Hepatocyte (in vitro differentiated cells): ENCODE measurements around the gene LMBR1L. TPM values are rescaled to one million over a fixed set of nuclear protein-coding genes. Genes with fewer than 3 reads are reported as not detected.

ENCODE experiments used
- DNase-seq: peaks from one replicate; pipeline ENCODE4 v3.0.0-alpha.2; 2016; ENCODE audit warnings: low spot score
- H2AFZ ChIP-seq: fragments of 200-600 bp; sonication (generic); 2 replicates; pipeline ENCODE4 v1.6.0; 2016; ENCODE audit warnings: antibody characterized with exemption, mild to moderate bottlenecking
- H3K27ac ChIP-seq: fragments of 200-600 bp; sonication (generic); 2 replicates; pipeline ENCODE4 v1.5.1; 2016; ENCODE audit warnings: mild to moderate bottlenecking
- H3K27me3 ChIP-seq: fragments of 200-600 bp; sonication (generic); 2 replicates; pipeline ENCODE4 v1.6.1; 2016
- H3K36me3 ChIP-seq: fragments of 200-600 bp; sonication (generic); replicated peaks from 2 replicates; pipeline ENCODE4 v1.5.1; 2016; ENCODE audit warnings: low read depth; ENCODE audit not compliant: insufficient read depth
- H3K4me1 ChIP-seq: fragments of 200-600 bp; sonication (generic); 2 replicates; pipeline ENCODE4 v1.5.1; 2016; ENCODE audit warnings: mild to moderate bottlenecking, moderate library complexity; ENCODE audit not compliant: insufficient read depth
- H3K4me2 ChIP-seq: fragments of 200-600 bp; sonication (generic); 2 replicates; pipeline ENCODE4 v1.6.0; 2016
- H3K4me3 ChIP-seq: fragments of 200-600 bp; sonication (generic); 2 replicates; pipeline ENCODE4 v1.5.1; 2016; ENCODE audit warnings: mild to moderate bottlenecking
- H3K79me2 ChIP-seq: fragments of 200-600 bp; sonication (generic); 2 replicates; pipeline ENCODE4 v1.6.0; 2017; ENCODE audit warnings: mild to moderate bottlenecking
- H3K9me2 ChIP-seq: fragments of 200-600 bp; sonication (generic); replicated peaks from 2 replicates; pipeline ENCODE4 v1.6.0; 2017; ENCODE audit warnings: mild to moderate bottlenecking; ENCODE audit not compliant: insufficient read depth
- H3K9me3 ChIP-seq: fragments of 200-600 bp; sonication (generic); 2 replicates; pipeline ENCODE4 v1.5.1; 2016; ENCODE audit warnings: low read depth, mild to moderate bottlenecking
- H4K20me1 ChIP-seq: fragments of 200-600 bp; sonication (generic); 2 replicates; pipeline ENCODE4 v1.6.0; 2016; ENCODE audit warnings: mild to moderate bottlenecking; ENCODE audit not compliant: insufficient read depth, poor library complexity, severe bottlenecking
- EZH2 ChIP-seq: fragments of 200-600 bp; sonication (generic); IDR thresholded peaks from 2 replicates; pipeline ENCODE4 v1.6.1; 2016; ENCODE audit warnings: antibody characterized with exemption, mild to moderate bottlenecking, borderline replicate concordance
- EZH2phosphoT487 ChIP-seq: fragments of 200-600 bp; sonication (generic); IDR thresholded peaks from one replicate; pipeline ENCODE4 v1.6.1; 2018; ENCODE audit warnings: antibody characterized with exemption, mild to moderate bottlenecking, low read depth, moderate library complexity; ENCODE audit not compliant: unreplicated experiment, severe bottlenecking
- WGBS: methylation state at CpG from one replicate; pipeline ENCODE4 v1.1.6; 2016; ENCODE audit warnings: low lambda C conversion rate; ENCODE audit errors: missing lambda C conversion rate; 5-methylcytosine and 5-hydroxymethylcytosine counted together
- polyA plus RNA-seq: library from polyadenylated mRNA; unstranded; fragments of >200 nt; fragmentation: Nextera tagmentation; extraction: Ambion mirVana; gene quantifications from 2 replicates; pipeline ENCODE4 v1.2.1, GENCODE V29; 2016
- total RNA-seq: library from RNA; depleted of rRNA; stranded (reverse); fragments of >200 nt; gene quantifications from 2 replicates; pipeline ENCODE4 v1.2.3, GENCODE V29; 2014
- TF ChIP-seq, protein P1 (sequence below): fragments of 200-600 bp; sonication (generic); IDR thresholded peaks from 2 replicates; pipeline ENCODE4 v1.5.1; 2016; ENCODE audit warnings: antibody characterized with exemption, mild to moderate bottlenecking; ENCODE audit not compliant: poor library complexity

Gene LMBR1L
- total and polyA plus RNA-seq, 2 experiments from 2014 or later = 33.3 to 74.1 TPM

- Histone ChIP-seq H3K36me3 (no peaks in the 10 kb centered on the region), H3K4me3 (peak overlapping the region; percentile 45), H2AFZ (no peak overlapping the region), H3K4me2 (peak overlapping the region; percentile 95), H3K79me2 (peaks cover 50% of the 10 kb centered on the region), H4K20me1 (peaks cover 36% of the 10 kb centered on the region), H3K9me3 (no peaks in the 10 kb centered on the region), H3K9me2 (no peaks in the 10 kb centered on the region), H3K27ac (peak overlapping the region; percentile 95), H3K4me1 (peaks cover 18% of the 10 kb centered on the region), H3K27me3 (no peaks in the 10 kb centered on the region)
- DNase-seq = peak; percentile 73
- no peak for TF ChIP-seq EZH2
- TF ChIP-seq EZH2phosphoT487 = no peak
- TF ChIP-seq, protein P1, sequence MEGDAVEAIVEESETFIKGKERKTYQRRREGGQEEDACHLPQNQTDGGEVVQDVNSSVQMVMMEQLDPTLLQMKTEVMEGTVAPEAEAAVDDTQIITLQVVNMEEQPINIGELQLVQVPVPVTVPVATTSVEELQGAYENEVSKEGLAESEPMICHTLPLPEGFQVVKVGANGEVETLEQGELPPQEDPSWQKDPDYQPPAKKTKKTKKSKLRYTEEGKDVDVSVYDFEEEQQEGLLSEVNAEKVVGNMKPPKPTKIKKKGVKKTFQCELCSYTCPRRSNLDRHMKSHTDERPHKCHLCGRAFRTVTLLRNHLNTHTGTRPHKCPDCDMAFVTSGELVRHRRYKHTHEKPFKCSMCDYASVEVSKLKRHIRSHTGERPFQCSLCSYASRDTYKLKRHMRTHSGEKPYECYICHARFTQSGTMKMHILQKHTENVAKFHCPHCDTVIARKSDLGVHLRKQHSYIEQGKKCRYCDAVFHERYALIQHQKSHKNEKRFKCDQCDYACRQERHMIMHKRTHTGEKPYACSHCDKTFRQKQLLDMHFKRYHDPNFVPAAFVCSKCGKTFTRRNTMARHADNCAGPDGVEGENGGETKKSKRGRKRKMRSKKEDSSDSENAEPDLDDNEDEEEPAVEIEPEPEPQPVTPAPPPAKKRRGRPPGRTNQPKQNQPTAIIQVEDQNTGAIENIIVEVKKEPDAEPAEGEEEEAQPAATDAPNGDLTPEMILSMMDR = no peak
- 21% methylated on average over 4 of the region's 4 CpGs for WGBS
Measured at GRCh38 chr12:49108958-49109404, 1.7 kb downstream of the LMBR1L start.

- WGBS = 85% methylated on average over 9 of the region's 9 CpGs
- Histone ChIP-seq H2AFZ (no peak overlapping the region), H3K79me2 (peaks cover 50% of the 10 kb centered on the region), H3K4me3 (no peak overlapping the region), H3K4me2 (no peak overlapping the region), H3K4me1 (peaks cover 18% of the 10 kb centered on the region), H4K20me1 (peaks cover 36% of the 10 kb centered on the region), H3K27me3 (no peaks in the 10 kb centered on the region), H3K9me3 (no peaks in the 10 kb centered on the region), H3K27ac (peak overlapping the region; percentile 55), H3K36me3 (no peaks in the 10 kb centered on the region), H3K9me2 (no peaks in the 10 kb centered on the region)
- TF ChIP-seq, protein P1 = no peak
- no peak for TF ChIP-seq EZH2phosphoT487
- no peak for TF ChIP-seq EZH2
- DNase-seq = no peak
Measured at GRCh38 chr12:49105504-49106084, 5.1 kb downstream of the LMBR1L start.

GRCh38 chr12:49104822-49105221, 5.8 kb downstream of the LMBR1L start:
- peaks cover 47% of the 10 kb centered on the region for H3K79me2 ChIP-seq
- TF ChIP-seq, protein P1 = no peak
- TF ChIP-seq EZH2 (no peak), EZH2phosphoT487 (no peak)
- no peak overlapping the region for H3K27ac ChIP-seq
- H3K36me3 ChIP-seq = no peaks in the 10 kb centered on the region
- H3K27me3 ChIP-seq = no peaks in the 10 kb centered on the region
- 93% methylated on average over 3 of the region's 3 CpGs for WGBS
- H3K9me3 ChIP-seq = no peaks in the 10 kb centered on the region
- no peak for DNase-seq
- no peaks in the 10 kb centered on the region for H3K9me2 ChIP-seq
- H3K4me3 ChIP-seq = no peak overlapping the region
- no peak overlapping the region for H2AFZ ChIP-seq
- peaks cover 18% of the 10 kb centered on the region for H3K4me1 ChIP-seq
- no peak overlapping the region for H3K4me2 ChIP-seq
- peaks cover 36% of the 10 kb centered on the region for H4K20me1 ChIP-seq
